GOT3 (cell line): ENCODE measurements around the gene LSM10.
A peak's percentile ranks its signal among the peaks of the same experiment; 100 is the strongest.

Experiments used
- DNase-seq: peaks from one replicate; lab custom pipeline; 2025; ENCODE audit warnings: mixed read lengths; lab: John Stamatoyannopoulos, UW

Gene LSM10

DNA sequence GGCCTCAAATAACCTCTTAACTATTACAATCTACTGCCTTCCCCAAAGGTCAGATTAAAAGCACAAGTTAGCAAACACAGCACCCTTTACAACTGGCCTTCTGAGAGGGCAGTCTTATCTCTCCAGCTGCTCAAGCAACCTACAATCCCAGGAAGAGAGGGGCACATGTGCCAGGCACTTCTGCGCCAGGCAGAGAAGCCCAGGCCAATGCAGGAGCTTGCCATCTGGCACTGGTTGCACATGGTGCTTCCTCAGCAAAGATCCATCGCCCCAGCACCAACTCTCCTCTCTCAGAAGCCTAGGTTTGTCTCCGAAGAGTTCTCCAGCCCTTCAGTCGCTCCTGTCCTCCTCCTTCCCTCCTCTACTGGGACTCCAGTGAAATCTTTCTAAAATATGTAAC, 14.5 kb downstream of the LSM10 start:
- no peak for DNase-seq

DNA sequence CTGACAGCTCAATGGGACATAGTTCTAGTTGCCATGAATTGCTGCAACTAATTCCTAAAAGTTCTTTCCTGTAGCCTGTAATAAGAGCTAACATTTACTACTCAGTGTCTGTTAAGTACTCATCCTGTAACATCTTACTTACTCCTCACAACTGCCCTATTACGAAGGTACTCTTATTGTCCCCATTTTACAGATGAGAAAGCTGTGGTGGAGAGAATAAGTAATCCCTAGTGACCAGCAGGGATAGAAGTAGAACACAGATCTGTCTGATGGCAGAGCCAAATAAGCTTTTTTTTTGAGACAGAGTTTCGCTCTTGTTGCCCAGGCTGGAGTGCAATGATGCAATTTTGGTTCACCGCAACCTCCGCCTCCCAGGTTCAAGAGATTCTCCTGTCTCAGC, 15.0 kb downstream of the LSM10 start:
- no peak for DNase-seq

DNA sequence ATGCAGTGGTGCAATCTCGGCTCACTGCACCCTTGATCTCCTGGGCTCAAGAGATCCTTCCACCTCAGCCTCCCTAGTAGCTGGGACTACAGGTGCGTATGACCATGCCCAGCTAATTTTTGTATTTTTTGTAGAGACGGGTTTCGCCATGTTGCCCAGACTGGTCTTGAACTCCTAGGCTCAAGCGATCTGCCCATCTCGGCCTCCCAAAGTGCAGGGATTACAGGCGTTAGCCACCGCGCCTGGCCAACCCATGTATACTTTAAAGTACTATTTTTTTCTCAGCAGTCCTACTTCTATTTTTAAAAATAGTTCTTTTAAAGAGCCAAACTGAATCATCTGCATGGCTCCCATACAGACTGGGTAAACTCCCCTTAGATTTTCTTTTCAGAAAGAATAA, 15.5 kb downstream of the LSM10 start:
- DNase-seq = no peak

GRCh38 chr1:36381405-36381804, 16.3 kb downstream of the LSM10 start:
- no peak for DNase-seq

- DNase-seq = no peak
Observed at GRCh38 chr1:36380782-36381181, 16.9 kb downstream of the LSM10 start.

DNA sequence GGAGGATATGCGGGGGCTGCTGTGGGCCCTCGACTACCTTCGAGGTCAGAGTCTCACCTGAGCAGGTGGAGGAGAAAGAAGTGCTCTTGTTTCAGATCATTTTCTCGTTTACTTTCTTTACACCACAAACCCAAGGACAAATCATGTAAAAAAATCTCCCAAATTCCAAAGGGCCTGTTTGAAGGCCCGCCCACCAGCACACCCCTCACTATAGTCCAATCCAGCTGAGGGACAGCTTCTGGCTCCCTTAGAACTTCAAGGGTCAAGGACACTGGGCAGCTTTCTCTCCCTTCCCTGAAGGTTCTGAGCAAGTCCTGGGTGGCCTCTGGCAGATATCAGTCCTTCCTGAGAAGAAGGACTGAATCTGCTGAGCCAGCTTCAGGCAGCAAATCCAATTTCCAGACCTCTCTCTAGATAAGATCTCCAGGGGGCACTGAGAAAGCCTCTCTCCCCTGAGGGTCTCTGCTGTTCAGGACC, 17.5 kb downstream of the LSM10 start:
- DNase-seq = no peak

DNA sequence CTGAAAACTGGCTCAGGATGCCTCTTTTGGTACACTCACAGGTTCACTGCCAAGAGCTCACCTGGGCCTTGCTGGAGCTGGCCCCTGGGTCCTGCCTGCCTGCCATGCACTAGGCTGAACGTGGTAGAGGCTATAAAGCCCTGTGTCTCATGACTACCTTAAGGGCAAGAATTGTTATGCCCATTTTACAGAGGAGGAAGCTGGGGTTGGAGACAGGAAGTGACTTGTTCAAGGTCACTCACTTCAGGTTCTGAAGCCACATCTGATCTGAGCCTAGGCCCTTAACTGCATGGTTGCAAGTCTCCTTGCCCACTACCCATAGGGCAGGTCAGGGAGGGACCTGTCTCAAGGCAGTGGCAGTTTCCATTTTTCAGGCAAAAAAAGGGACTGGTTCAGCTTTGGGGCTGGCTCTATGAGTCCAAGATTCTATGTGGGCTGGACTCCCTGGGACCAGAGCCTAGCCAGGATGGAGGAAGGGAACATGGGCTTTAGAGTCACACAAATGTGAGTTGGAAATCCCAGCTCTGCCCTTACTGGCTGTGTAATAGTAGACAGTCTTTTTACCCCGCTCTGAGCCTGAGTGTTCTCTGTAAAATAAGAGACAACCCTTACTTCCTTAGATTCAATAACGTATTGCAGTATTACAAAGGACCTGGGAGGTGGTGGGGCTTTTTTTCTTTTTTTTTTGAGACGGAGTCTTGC, 19.8 kb downstream of the LSM10 start:
- no peak for DNase-seq

- no peak for DNase-seq
Observed at GRCh38 chr1:36372617-36373016, 25.1 kb downstream of the LSM10 start.

- peak; percentile 20 for DNase-seq
Observed at GRCh38 chr1:36369061-36369861, 28.4 kb downstream of the LSM10 start.

DNA sequence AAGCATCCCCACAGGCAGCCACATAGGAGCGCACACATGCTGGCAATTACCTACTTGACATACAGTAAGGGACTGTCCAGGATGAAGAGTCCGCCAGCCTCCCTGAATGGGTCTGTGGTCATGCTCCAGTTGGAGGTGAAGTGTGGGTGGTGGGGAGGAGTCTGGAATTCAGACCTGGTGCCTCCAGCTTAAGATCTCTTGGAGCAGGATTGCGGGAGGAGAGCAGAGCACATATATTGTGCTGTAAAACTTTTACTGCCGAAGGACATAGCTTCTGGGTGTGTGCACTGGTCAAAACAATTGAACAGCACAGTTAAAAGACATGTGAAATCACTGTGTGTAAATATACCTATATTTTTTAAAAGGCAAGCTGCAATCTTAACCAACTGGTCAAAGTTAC, 29.9 kb downstream of the LSM10 start:
- DNase-seq = no peak

GRCh38 chr1:36367066-36367465, 30.6 kb downstream of the LSM10 start:
- no peak for DNase-seq

DNA sequence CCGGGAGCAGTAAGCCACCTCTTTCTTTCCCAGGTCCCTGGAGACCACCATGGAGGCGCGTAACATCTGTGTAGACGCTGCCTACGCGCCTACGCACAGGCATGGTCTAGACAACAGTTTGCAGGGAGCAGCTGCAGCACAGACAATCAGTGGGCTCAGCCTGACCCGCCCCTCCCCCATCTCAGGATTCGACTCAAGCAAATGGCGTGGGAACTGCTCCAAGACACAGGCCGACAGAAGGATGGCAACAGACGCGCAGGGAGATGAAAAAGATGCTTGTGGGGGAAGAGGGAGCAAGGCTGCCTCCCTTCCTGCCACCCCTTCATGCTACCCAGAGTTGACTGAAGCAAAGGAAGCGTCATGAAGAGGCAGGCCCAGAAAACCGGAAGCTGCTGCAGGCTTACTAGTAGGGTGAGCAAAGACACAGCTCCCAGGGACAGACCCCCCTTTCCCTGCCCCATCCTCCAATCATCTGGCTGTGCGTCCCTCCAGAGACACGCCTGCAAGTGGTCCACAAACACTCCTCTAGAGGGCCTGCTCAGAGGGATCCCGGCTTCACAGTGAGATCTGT, 31.5 kb downstream of the LSM10 start:
- no peak for DNase-seq

- no peak for DNase-seq
Observed at GRCh38 chr1:36365381-36365780, 32.3 kb downstream of the LSM10 start.

DNA sequence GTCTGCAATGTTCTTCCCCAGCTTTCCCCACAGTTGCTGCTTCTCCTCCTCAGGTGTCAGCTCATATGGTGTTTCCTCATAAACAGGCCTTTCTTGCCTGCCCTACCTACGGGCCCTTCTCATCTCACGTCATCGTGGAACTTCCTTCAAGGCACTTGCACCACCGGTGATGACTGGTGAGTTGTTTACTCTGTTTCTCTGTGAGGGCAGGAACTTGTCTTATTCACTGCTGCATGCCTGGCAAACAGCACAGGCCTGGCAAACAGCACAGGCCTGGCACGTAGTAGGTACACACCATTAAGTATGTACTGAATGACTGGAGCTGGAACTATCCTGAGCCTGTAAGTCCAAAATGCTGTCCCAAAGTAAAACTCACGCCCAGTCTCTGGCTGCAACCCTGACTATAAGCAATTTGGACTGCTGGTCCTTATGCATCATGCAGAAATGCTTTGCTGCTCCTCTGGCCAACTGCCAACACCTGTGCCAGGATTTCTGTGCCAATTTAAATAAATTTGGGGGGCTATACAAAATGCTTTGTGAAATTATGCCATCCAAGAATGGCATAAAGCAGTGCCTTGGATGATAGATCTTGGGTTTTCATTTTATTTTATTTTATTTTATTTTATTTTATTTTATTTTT, 37.7 kb downstream of the LSM10 start:
- no peak for DNase-seq

GRCh38 chr1:36359383-36359782, 38.3 kb downstream of the LSM10 start:
- DNase-seq = no peak

- DNase-seq = no peak
Observed at GRCh38 chr1:36358514-36359084, 39.1 kb downstream of the LSM10 start.

- no peak for DNase-seq
Observed at GRCh38 chr1:36355811-36356210, 41.9 kb downstream of the LSM10 start.

- DNase-seq = no peak
Observed at GRCh38 chr1:36354486-36354885, 43.2 kb downstream of the LSM10 start.

DNA sequence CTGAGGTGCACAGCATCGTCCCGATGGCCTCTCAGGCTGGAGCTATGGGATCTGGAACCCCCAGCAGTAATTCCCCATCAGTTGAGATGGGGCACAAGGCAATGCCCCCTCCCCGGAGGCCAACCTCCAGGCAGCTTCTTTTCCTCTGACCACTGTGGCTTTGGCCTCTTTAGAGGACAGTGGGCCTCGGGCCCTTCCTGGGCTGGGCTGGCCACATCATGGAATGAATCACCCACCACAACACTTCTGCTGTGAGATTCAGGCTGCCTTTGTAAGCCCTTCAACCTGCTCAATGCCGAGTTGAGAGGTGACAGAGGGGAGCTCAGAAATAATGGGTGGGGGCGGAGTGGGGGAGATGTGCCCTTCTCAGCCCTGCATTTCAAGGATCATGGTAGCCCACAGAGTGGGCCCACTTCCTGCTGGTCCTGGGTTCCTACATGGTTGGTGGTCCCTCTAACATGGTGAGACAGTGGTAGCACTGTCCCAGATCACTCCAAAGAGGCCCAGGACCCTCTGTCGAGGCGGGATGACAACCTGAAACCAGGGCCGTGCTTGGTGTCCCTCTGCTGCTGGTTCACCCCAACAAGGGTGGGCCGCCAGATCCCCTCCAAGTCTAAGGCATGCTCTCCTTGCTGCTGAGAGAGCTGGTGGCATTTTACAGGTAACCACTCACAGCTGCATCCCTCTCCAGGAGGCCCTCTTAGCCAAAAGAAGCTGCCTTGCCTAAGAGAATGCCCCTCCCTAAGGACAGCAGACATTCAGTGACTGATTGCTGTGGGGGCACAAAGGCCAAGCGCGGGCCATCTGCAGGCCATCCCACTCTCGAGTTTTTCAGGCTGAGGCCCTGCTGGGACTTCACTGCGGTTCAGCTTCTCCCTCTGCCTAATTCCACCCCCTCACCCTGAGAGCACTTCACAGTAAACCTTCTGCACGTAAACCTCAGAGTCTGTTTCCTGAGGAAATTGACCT, 44.5 kb downstream of the LSM10 start:
- DNase-seq = peak; percentile 14

DNA sequence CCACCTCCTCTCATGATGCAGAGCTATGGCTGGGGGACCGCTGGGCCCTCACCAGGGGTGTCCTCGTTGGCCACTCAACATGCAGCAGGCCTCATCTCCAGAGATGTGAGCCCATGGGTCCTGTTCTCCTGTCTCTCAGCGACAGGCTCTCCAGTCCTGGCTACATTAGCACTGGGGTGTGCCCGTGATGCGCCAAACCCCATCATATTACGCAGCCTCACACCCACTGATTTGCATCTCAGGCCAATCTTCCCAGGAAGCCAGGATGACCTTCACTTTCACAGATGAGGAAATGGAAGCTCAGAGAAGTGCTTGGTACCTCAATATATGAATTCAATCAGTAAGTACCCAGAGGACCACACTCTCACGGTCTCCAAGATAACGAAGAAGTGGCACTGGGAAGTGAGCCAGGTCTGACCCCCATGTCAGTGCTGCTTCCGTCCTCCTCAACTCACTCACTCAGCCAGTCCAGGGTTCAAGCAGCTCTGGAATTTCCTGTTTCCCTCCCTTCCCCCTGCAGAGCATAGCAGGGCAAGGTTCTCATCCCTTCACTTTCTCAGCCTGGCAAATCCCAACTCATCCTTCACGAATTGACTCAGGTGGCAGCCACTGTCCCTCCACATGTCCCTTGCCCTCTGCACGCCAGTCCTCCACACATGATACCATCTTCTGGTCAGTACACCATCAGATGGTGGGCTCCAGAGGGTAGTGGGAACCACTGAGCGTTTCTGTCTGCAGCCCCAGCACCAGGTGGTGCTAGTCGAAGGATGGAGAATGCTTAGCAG, 45.4 kb downstream of the LSM10 start:
- DNase-seq = no peak
